ENCODE measurements around the gene FDX1. TPM values are rescaled to one million over a fixed set of nuclear protein-coding genes. Genes with fewer than 3 reads are reported as not detected.

Gene FDX1
- total RNA-seq, 1 donor from 2014 or later = 17.6 TPM

GRCh38 chr11:110424775-110425444, 4.8 kb upstream of the FDX1 start:
- DNase-seq (ENCODE audit: low spot score in 2 of 2) = no peak
- no peaks in the 10 kb centered on the region for H3K36me3 ChIP-seq
- H3K4me1 ChIP-seq = no peaks in the 10 kb centered on the region
- H3K27ac ChIP-seq = no peak overlapping the region
- no peaks in the 10 kb centered on the region for H3K27me3 ChIP-seq
- no peak for TF ChIP-seq CTCF (IDR thresholded peaks at IDR 0.05)
- H3K4me3 ChIP-seq = no peak overlapping the region
- intact Hi-C loops (cut with DNase I) = no loop called here
- no peaks in the 10 kb centered on the region for H3K9me3 ChIP-seq

GRCh38 chr11:110425751-110426545, 3.8 kb upstream of the FDX1 start:
- DNase-seq (ENCODE audit: low spot score in 2 of 2) = no peak
- Histone ChIP-seq H3K9me3 (no peaks in the 10 kb centered on the region), H3K27ac (no peak overlapping the region), H3K27me3 (no peaks in the 10 kb centered on the region), H3K36me3 (no peaks in the 10 kb centered on the region), H3K4me3 (no peak overlapping the region), H3K4me1 (no peaks in the 10 kb centered on the region)
- no peak for TF ChIP-seq CTCF (IDR thresholded peaks at IDR 0.05)
- intact Hi-C loops (cut with DNase I) = no loop called here

- intact Hi-C loops (cut with DNase I) = loop anchor here (2.0 kb wide), 1 partner anchor 51 kb away; no protein-coding TSS in a partner anchor
- no peak for TF ChIP-seq CTCF (IDR thresholded peaks at IDR 0.05)
- H3K4me3 ChIP-seq = no peak overlapping the region
- no peaks in the 10 kb centered on the region for H3K36me3 ChIP-seq
- no peaks in the 10 kb centered on the region for H3K27me3 ChIP-seq
- H3K27ac ChIP-seq = no peak overlapping the region
- no peaks in the 10 kb centered on the region for H3K9me3 ChIP-seq
- H3K4me1 ChIP-seq = peaks cover 0 to 13% of the 10 kb centered on the region in 2 donors
- no peak for DNase-seq (ENCODE audit: low spot score in 2 of 2)
Measured at GRCh38 chr11:110428040-110428439, 1.7 kb upstream of the FDX1 start.

DNA sequence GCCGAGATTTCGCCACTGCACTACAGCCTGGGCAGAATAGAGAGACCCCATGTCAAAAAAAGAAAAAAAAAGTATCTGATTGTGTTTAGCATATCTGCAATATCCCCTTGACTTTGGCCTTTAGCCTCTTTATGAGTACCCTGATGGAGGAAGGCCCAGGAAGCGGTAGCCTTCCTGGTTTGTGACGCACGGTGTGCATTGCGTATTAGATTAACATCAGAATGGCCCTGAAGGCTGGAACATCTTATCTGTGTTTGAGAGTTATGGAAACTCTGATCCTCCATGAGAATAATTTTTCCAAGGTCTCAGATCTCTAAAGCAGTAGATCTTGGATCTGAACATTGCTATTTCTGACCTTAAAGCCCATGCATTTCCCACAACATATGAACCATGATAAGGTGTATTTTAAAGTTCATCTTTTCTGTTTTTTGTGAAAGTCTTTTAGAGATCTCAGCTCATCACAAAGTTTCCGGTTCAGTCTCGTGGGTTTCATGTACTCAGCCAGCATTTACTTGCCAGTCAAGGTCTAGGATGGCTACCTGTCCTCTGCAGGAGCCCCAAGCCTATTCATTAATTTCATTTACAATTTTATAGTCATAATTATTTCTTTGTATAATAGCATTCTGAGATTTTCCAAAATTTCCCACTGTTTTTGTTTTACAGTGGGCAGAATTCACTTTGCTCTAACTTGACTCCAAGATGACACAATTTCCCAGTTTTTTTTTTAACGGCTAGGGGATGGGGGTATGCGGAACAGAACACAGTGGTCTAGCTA, 605 bp upstream of the FDX1 start:
- intact Hi-C loops (cut with DNase I) = loop anchor here (1.0 to 2.0 kb wide), 2 partner anchors 52 to 133 kb away; partner anchors contain the start of gene RDX
- H3K9me3 ChIP-seq = no peaks in the 10 kb centered on the region
- no peak for TF ChIP-seq CTCF (IDR thresholded peaks at IDR 0.05)
- no peaks in the 10 kb centered on the region for H3K27me3 ChIP-seq
- H3K36me3 ChIP-seq = no peaks in the 10 kb centered on the region
- peaks cover 0 to 17% of the 10 kb centered on the region in 2 donors for H3K4me1 ChIP-seq
- peak overlapping the region; percentile 95 to 98 for H3K4me3 ChIP-seq
- no peak for DNase-seq (ENCODE audit: low spot score in 2 of 2)
- peak overlapping the region; percentile 87 to 96 for H3K27ac ChIP-seq

- H3K4me1 ChIP-seq = peaks cover 0 to 20% of the 10 kb centered on the region in 2 donors
- peak in 1 of 2 donors; percentile 71 for DNase-seq (ENCODE audit: low spot score in 2 of 2)
- no peaks in the 10 kb centered on the region for H3K27me3 ChIP-seq
- H3K9me3 ChIP-seq = no peaks in the 10 kb centered on the region
- H3K36me3 ChIP-seq = no peaks in the 10 kb centered on the region
- H3K27ac ChIP-seq = peak overlapping the region; percentile 87 to 96
- intact Hi-C loops (cut with DNase I) = loop anchor here (2.0 to 10.0 kb wide), 3 partner anchors 338 to 484 kb away; partner anchors contain the start of gene ZC3H12C
- H3K4me3 ChIP-seq = peak overlapping the region; percentile 95 to 98
- no peak for TF ChIP-seq CTCF (IDR thresholded peaks at IDR 0.05)
Measured at GRCh38 chr11:110430267-110431050, 711 bp downstream of the FDX1 start.

Measured in ascending aorta (tissue), 2 donors.